Vagina (tissue), 2 donors: ENCODE results near the gene GRIN2A. TPM values are rescaled to one million over a fixed set of nuclear protein-coding genes. Genes with fewer than 3 reads are reported as not detected.

Source experiments
- DNase-seq, 2 donors: peaks; one replicate each; pipeline ENCODE4 v3.0.0-alpha.2; 2017; ENCODE audit errors: extremely low spot score in 2 of 2
- H3K27ac ChIP-seq: fragments of 200-600 bp; sonication (generic); one replicate; pipeline ENCODE4 v1.5.1; 2019
- H3K27me3 ChIP-seq: fragments of 200-600 bp; sonication (generic); one replicate; pipeline ENCODE4 v1.5.1; 2019
- H3K36me3 ChIP-seq, 2 donors: fragments of 200-600 bp; sonication (generic); one replicate each; pipeline ENCODE4 v1.5.1; 2017 to 2019
- H3K4me1 ChIP-seq: fragments of 200-600 bp; sonication (generic); one replicate; pipeline ENCODE4 v1.5.1; 2019
- H3K4me3 ChIP-seq, 2 donors: fragments of 200-600 bp; sonication (generic); 1 replicate in 1 of 2; 2 replicates in 1 of 2; pipeline ENCODE4 v1.5.1; 2016 to 2019
- H3K9me3 ChIP-seq: fragments of 200-600 bp; sonication (generic); one replicate; pipeline ENCODE4 v1.5.1; 2019
- POLR2A ChIP-seq, 2 donors: fragments of 450-650 bp; IDR thresholded peaks; one replicate each; pipeline ENCODE4 v1.6.1; 2017; ENCODE audit warnings: antibody characterized with exemption in 2 of 2, mild to moderate bottlenecking in 2 of 2, moderate library complexity in 2 of 2
- POLR2AphosphoS5 ChIP-seq, 2 donors: sonication (generic); formaldehyde crosslinking; IDR thresholded peaks; one replicate each; pipeline ENCODE4 v1.9.0; 2017; ENCODE audit warnings: antibody characterized with exemption in 2 of 2, mild to moderate bottlenecking in 2 of 2, low read depth in 1 of 2; ENCODE audit not compliant: insufficient read depth in 1 of 2
- intact Hi-C: fragments of 100-400 bp; cut with DNase I; formaldehyde crosslinking; loops from one replicate; pipeline ENCODE4 v1.15.1; 2023
- total RNA-seq: library from RNA; depleted of rRNA; stranded (reverse); fragments of >200 nt; gene quantifications from one replicate; pipeline ENCODE4 v1.2.3, GENCODE V29; 2016
- TF ChIP-seq, protein P1 (sequence below), 3 experiments: fragments of 450-650 bp in 2 of 3; fragments of 200-600 bp in 1 of 3; sonication (generic) in 1 of 3; IDR thresholded peaks; one replicate each; pipeline ENCODE4 v1.5.1; 2017 to 2019; ENCODE audit warnings: antibody characterized with exemption in 3 of 3, mild to moderate bottlenecking in 2 of 3, moderate library complexity in 2 of 3

The GRIN2A gene
- total RNA-seq, 1 donor from 2014 or later = 1.5 TPM

DNA sequence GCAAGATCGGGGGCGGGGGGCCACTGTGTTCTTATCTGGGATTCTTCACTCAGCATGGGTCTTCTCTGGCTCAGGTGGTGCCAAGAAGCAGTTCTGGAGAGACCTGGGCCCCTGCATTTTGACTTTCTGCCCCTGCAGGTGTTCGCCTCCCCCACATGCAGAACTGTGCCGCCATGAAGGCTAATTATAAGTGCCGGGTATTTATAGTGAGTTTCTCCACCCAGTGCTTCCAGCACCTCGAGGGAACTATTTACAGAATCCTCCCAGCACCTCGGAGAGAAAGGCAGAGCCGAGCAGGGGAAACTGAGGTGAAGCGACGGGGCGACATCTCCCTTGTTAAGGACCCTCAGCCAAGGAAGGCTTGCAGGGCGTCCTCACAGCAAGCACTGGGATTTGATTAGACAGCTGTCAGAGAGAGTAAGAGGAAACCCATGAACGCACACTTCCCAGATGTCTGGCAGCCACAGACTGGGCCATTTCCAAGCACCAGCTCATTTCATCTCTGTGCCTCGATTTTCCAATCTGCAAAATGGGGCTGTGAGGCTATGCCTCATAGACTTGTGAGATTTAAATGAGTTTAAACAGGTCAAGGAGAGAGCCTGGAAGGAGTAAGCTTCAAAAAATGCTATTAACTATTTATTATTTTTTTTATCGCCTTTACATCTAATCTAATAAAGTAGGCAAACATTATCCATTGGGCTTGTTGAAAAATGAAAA is 36.4 kb upstream of the GRIN2A start:
- Histone ChIP-seq H3K27me3 (no peaks in the 10 kb centered on the region), H3K9me3 (no peaks in the 10 kb centered on the region), H3K36me3 (no peaks in the 10 kb centered on the region), H3K4me3 (no peak overlapping the region), H3K27ac (no peak overlapping the region), H3K4me1 (no peaks in the 10 kb centered on the region)
- TF ChIP-seq, protein P1, sequence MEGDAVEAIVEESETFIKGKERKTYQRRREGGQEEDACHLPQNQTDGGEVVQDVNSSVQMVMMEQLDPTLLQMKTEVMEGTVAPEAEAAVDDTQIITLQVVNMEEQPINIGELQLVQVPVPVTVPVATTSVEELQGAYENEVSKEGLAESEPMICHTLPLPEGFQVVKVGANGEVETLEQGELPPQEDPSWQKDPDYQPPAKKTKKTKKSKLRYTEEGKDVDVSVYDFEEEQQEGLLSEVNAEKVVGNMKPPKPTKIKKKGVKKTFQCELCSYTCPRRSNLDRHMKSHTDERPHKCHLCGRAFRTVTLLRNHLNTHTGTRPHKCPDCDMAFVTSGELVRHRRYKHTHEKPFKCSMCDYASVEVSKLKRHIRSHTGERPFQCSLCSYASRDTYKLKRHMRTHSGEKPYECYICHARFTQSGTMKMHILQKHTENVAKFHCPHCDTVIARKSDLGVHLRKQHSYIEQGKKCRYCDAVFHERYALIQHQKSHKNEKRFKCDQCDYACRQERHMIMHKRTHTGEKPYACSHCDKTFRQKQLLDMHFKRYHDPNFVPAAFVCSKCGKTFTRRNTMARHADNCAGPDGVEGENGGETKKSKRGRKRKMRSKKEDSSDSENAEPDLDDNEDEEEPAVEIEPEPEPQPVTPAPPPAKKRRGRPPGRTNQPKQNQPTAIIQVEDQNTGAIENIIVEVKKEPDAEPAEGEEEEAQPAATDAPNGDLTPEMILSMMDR (IDR thresholded peaks at IDR 0.05) = no peak
- TF ChIP-seq POLR2A (IDR thresholded peaks at IDR 0.05) = no peak
- no peak for TF ChIP-seq POLR2AphosphoS5 (IDR thresholded peaks at IDR 0.05; ENCODE audit: insufficient read depth in 1 of 2, low read depth in 1 of 2)
- intact Hi-C loops = no loop called here
- no peak for DNase-seq

DNA sequence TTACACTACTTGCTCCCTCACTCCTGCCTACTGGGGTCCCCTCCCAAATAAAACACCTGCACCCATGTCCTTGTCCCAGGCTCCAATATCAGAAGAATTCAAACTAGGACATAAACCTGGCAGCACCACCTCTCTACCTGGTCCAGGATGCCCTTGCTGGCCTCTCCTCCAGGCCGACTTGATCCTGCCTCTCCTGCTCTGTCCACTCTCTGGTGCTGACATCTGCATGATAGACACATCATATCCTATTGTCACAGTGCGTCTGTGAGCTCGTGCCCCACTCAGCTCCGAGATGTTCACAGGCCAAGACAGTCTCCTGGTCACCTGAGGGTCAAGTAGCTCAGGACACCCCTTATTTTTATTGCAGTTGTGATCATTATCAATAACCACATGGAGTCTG is 31.5 kb upstream of the GRIN2A start:
- TF ChIP-seq POLR2A (IDR thresholded peaks at IDR 0.05) = no peak
- no peak for TF ChIP-seq POLR2AphosphoS5 (IDR thresholded peaks at IDR 0.05; ENCODE audit: insufficient read depth in 1 of 2, low read depth in 1 of 2)
- TF ChIP-seq, protein P1 (IDR thresholded peaks at IDR 0.05) = no peak
- Histone ChIP-seq H3K27me3 (no peaks in the 10 kb centered on the region), H3K36me3 (no peaks in the 10 kb centered on the region), H3K27ac (no peak overlapping the region), H3K4me1 (peaks cover 8% of the 10 kb centered on the region), H3K4me3 (no peak overlapping the region), H3K9me3 (no peaks in the 10 kb centered on the region)
- intact Hi-C loops = no loop called here
- DNase-seq = no peak

DNA sequence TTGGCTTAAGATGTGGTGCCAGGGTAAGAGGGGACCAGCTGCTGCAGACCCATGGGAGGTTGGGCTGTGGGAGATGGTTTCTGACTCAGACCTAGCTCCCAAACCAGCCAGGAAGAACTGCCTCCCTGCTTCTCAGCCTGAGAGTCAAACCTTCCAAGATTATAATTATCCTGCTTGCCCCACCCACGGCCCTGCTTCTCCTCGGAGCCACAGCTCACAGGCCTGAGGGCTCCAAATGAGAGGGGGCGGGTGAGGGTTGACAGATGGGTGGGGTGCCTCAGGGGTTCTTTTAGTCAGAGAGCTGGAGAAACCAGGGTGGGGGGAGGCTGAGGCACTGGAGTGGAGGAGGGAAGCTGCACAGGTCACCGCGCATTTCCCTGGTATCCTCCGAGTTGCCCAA is 28.7 kb upstream of the GRIN2A start:
- intact Hi-C loops = no loop called here
- DNase-seq = no peak
- Histone ChIP-seq H3K9me3 (no peaks in the 10 kb centered on the region), H3K27ac (no peak overlapping the region), H3K4me1 (peaks cover 8% of the 10 kb centered on the region), H3K4me3 (no peak overlapping the region), H3K36me3 (no peaks in the 10 kb centered on the region), H3K27me3 (no peaks in the 10 kb centered on the region)
- TF ChIP-seq, protein P1 (IDR thresholded peaks at IDR 0.05) = no peak
- TF ChIP-seq POLR2AphosphoS5 (IDR thresholded peaks at IDR 0.05; ENCODE audit: insufficient read depth in 1 of 2, low read depth in 1 of 2) (no peak), POLR2A (IDR thresholded peaks at IDR 0.05) (no peak)

DNA sequence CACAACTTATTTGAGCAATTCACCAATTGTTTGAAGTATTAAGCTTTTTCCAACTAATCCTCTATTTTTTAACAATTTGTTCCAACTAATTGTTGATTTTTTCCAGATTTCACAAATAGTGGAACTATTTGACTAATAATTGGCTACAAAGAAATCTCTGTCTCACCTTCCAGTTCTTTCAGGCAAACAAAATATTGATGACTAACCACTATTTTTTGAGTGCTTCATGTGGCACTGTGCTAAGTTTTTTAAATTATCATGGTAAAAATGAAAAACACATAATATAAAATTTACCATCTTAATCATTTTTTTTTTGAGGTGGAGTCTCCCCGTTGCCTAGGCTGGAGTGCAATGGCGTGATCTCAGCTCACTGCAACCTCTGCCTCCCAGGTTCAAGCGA is 24.6 kb upstream of the GRIN2A start:
- no peak for TF ChIP-seq POLR2A (IDR thresholded peaks at IDR 0.05)
- TF ChIP-seq POLR2AphosphoS5 (IDR thresholded peaks at IDR 0.05; ENCODE audit: insufficient read depth in 1 of 2, low read depth in 1 of 2) = no peak
- TF ChIP-seq, protein P1 (IDR thresholded peaks at IDR 0.05) = no peak
- Histone ChIP-seq H3K4me3 (no peak overlapping the region), H3K4me1 (peaks cover 8% of the 10 kb centered on the region), H3K9me3 (no peaks in the 10 kb centered on the region), H3K27me3 (no peaks in the 10 kb centered on the region), H3K27ac (no peak overlapping the region), H3K36me3 (no peaks in the 10 kb centered on the region)
- DNase-seq = no peak
- intact Hi-C loops = no loop called here

DNA sequence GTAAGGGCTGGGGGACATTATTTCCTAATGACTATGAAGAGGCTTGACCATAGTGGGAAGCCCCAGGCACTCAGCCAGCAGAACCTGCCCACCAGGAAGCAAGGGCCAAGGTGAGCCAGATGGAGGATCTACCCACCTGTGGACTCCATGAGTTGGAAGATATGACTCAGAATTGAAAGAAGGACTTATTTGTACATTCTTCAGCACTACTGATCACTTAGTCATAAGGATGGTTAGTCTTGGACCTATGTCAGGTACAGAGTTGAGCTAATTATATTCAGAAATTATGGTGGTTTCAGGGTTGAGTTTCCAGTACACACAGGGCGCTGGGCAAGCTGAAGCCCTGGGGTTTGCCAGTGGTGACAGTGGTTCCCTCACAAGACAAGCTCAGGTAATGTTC is 24.0 kb upstream of the GRIN2A start:
- intact Hi-C loops = no loop called here
- H3K27me3 ChIP-seq = no peaks in the 10 kb centered on the region
- H3K9me3 ChIP-seq = no peaks in the 10 kb centered on the region
- TF ChIP-seq, protein P1 (IDR thresholded peaks at IDR 0.05) = no peak
- TF ChIP-seq POLR2A (IDR thresholded peaks at IDR 0.05) (no peak), POLR2AphosphoS5 (IDR thresholded peaks at IDR 0.05; ENCODE audit: insufficient read depth in 1 of 2, low read depth in 1 of 2) (no peak)
- no peak overlapping the region for H3K27ac ChIP-seq
- H3K4me1 ChIP-seq = peaks cover 8% of the 10 kb centered on the region
- no peaks in the 10 kb centered on the region for H3K36me3 ChIP-seq
- no peak for DNase-seq
- H3K4me3 ChIP-seq = no peak overlapping the region
